IMR-90 (cell line): ENCODE results near the gene WDFY2. TPM values are rescaled to one million over a fixed set of nuclear protein-coding genes. Genes with fewer than 3 reads are reported as not detected.

Experiments
- ATAC-seq: fragments of 200-7000 bp; cut with Tn5 transposase; 2 replicates; pipeline ENCODE4 v1.9.1; 2020; ENCODE audit warnings: low read depth, mild to moderate bottlenecking, moderate library complexity
- BruUV-seq: library from RNA; stranded (reverse); fragments of 400-500 nt; replicated peaks from 2 replicates; lab custom pipeline; 2021; lab: Mats Ljungman, UMichigan
- CTCF ChIA-PET: fragments of 300-600 bp; formaldehyde crosslinking; extraction: SDS; loops from one replicate; lab custom pipeline; 2021; ENCODE audit warnings: antibody characterized with exemption; lab: Yijun Ruan, JAX
- POLR2A ChIA-PET: fragments of 300-600 bp; sonication (Branson Sonifier 250); formaldehyde crosslinking; loops from one replicate; lab custom pipeline; 2022; ENCODE audit warnings: antibody characterized with exemption; ENCODE audit not compliant: unreplicated experiment; lab: Charles Lee
- DNase-seq: peaks from one replicate; pipeline ENCODE4 v3.0.0; 2013
- H2AFZ ChIP-seq: replicated peaks from 2 replicates; pipeline ENCODE3; 2013; ENCODE audit warnings: low read length, mild to moderate bottlenecking; ENCODE audit not compliant: poor library complexity
- H2AK5ac ChIP-seq: 2 replicates; pipeline ENCODE4 v1.6.1; 2013; ENCODE audit warnings: low read depth, low read length, inconsistent platforms
- H2AK9ac ChIP-seq: replicated peaks from 2 replicates; pipeline ENCODE3; 2013; ENCODE audit warnings: mild to moderate bottlenecking, low read depth, low read length, moderate library complexity; ENCODE audit not compliant: poor library complexity
- H2BK120ac ChIP-seq: 2 replicates; pipeline ENCODE4 v1.6.1; 2013; ENCODE audit warnings: low read depth, low read length, inconsistent platforms
- H2BK15ac ChIP-seq: 3 replicates; pipeline ENCODE4 v1.6.1; 2013; ENCODE audit warnings: low read depth, low read length, inconsistent platforms
- H2BK20ac ChIP-seq: 2 replicates; pipeline ENCODE4 v1.6.1; 2013; ENCODE audit warnings: low read depth, mild to moderate bottlenecking, inconsistent platforms, low read length, moderate library complexity
- H2BK5ac ChIP-seq: 2 replicates; pipeline ENCODE4 v1.6.1; 2013; ENCODE audit warnings: mild to moderate bottlenecking, low read depth, low read length, inconsistent platforms; ENCODE audit not compliant: poor library complexity, severe bottlenecking
- H3K14ac ChIP-seq: replicated peaks from 2 replicates; pipeline ENCODE4 v1.6.1; 2013; ENCODE audit warnings: low read depth, low read length, inconsistent platforms
- H3K18ac ChIP-seq: 2 replicates; pipeline ENCODE4 v1.6.1; 2013; ENCODE audit warnings: low read depth, low read length, control low read depth
- H3K23ac ChIP-seq: 2 replicates; pipeline ENCODE4 v1.6.1; 2013; ENCODE audit warnings: low read depth, low read length, inconsistent platforms
- H3K27ac ChIP-seq: 2 replicates; pipeline ENCODE4 v1.5.1; 2013; ENCODE audit warnings: mild to moderate bottlenecking, control low read depth, low read length; ENCODE audit not compliant: insufficient read depth
- H3K27me3 ChIP-seq: 2 replicates; pipeline ENCODE4 v1.6.1; 2013; ENCODE audit warnings: low read length; ENCODE audit not compliant: control insufficient read depth, insufficient read depth
- H3K36me3 ChIP-seq: 2 replicates; pipeline ENCODE4 v1.6.1; 2013; ENCODE audit warnings: low read length, mixed read lengths; ENCODE audit not compliant: control insufficient read depth, insufficient read depth
- H3K4ac ChIP-seq: 2 replicates; pipeline ENCODE4 v1.6.1; 2013; ENCODE audit warnings: low read depth, low read length, inconsistent platforms
- H3K4me1 ChIP-seq: 2 replicates; pipeline ENCODE4 v1.6.1; 2013; ENCODE audit warnings: low read length, mixed read lengths; ENCODE audit not compliant: control insufficient read depth, insufficient read depth
- H3K4me2 ChIP-seq: 2 replicates; pipeline ENCODE4 v1.6.1; 2013; ENCODE audit warnings: low read depth, mild to moderate bottlenecking, control low read depth, low read length, moderate library complexity
- H3K4me3 ChIP-seq: 2 replicates; pipeline ENCODE4 v1.5.1; 2013; ENCODE audit warnings: low read depth, mild to moderate bottlenecking, control low read depth, low read length, moderate library complexity; ENCODE audit not compliant: insufficient read depth
- H3K56ac ChIP-seq: 2 replicates; pipeline ENCODE4 v1.6.1; 2013; ENCODE audit warnings: low read length, inconsistent platforms; ENCODE audit not compliant: insufficient read depth; ENCODE audit errors: extremely low read depth
- H3K79me1 ChIP-seq, 2 experiments: 2 replicates each; pipeline ENCODE4 v1.6.1; 2013; ENCODE audit warnings: low read length in 2 of 2, inconsistent platforms in 1 of 2, low read depth in 1 of 2
- H3K9ac ChIP-seq: 2 replicates; pipeline ENCODE4 v1.6.1; 2013; ENCODE audit warnings: low read depth, low read length, control low read depth
- H3K9me1 ChIP-seq: 2 replicates; pipeline ENCODE4 v1.6.1; 2013; ENCODE audit warnings: low read length, inconsistent platforms; ENCODE audit not compliant: insufficient read depth
- H3K9me3 ChIP-seq: 2 replicates; pipeline ENCODE4 v1.6.1; 2013; ENCODE audit warnings: low read length; ENCODE audit not compliant: control insufficient read depth, insufficient read depth
- H4K20me1 ChIP-seq: 2 replicates; pipeline ENCODE4 v1.6.1; 2013; ENCODE audit warnings: low read length, inconsistent platforms; ENCODE audit not compliant: insufficient read depth
- H4K5ac ChIP-seq: 2 replicates; pipeline ENCODE4 v1.6.1; 2013; ENCODE audit warnings: mild to moderate bottlenecking, low read depth, low read length, control low read depth
- H4K8ac ChIP-seq, 2 experiments: 2 replicates each; pipeline ENCODE4 v1.6.1; 2013; ENCODE audit warnings: low read depth in 2 of 2, low read length in 2 of 2, control low read depth in 1 of 2, inconsistent platforms in 1 of 2
- H4K91ac ChIP-seq: 2 replicates; pipeline ENCODE4 v1.6.1; 2013; ENCODE audit warnings: low read depth, low read length, inconsistent platforms; ENCODE audit not compliant: insufficient read depth
- CEBPB ChIP-seq: IDR thresholded peaks from 2 replicates; pipeline ENCODE4 v1.6.1; 2012; ENCODE audit warnings: low read depth, low read length, improper control_type of control experiment
- CHD1 ChIP-seq: IDR thresholded peaks from 2 replicates; pipeline ENCODE4 v1.6.1; 2012; ENCODE audit warnings: low read depth, low read length, improper control_type of control experiment
- CTCF ChIP-seq: conservative IDR thresholded peaks from 2 replicates; pipeline ENCODE4 v1.5.1; 2012; ENCODE audit warnings: mild to moderate bottlenecking, low read depth, low read length, improper control_type of control experiment
- FOS ChIP-seq: fragments of 150-350 bp; IDR thresholded peaks from 2 replicates; pipeline ENCODE4 v1.6.1; 2016; ENCODE audit warnings: low read depth, low read length
- MAFK ChIP-seq: IDR thresholded peaks from 2 replicates; pipeline ENCODE4 v1.6.1; 2012; ENCODE audit warnings: low read depth, low read length, improper control_type of control experiment
- MXI1 ChIP-seq: IDR thresholded peaks from 2 replicates; pipeline ENCODE4 v1.6.1; 2012; ENCODE audit warnings: low read depth, mild to moderate bottlenecking, low read length, moderate library complexity, borderline replicate concordance
- NFE2L2 ChIP-seq: fragments of 150-350 bp; IDR thresholded peaks from 2 replicates; pipeline ENCODE4 v1.6.1; 2016; ENCODE audit warnings: low read depth, mild to moderate bottlenecking, low read length
- POLR2A ChIP-seq: IDR thresholded peaks from 2 replicates; pipeline ENCODE4 v1.6.1; 2012; ENCODE audit warnings: mild to moderate bottlenecking, low read depth, low read length
- RAD21 ChIP-seq: IDR thresholded peaks from 2 replicates; pipeline ENCODE4 v1.6.1; 2012; ENCODE audit warnings: low read length, improper control_type of control experiment
- RCOR1 ChIP-seq: IDR thresholded peaks from 2 replicates; pipeline ENCODE4 v1.6.1; 2012; ENCODE audit warnings: mild to moderate bottlenecking, low read length, improper control_type of control experiment; ENCODE audit not compliant: insufficient replicate concordance
- RFX5 ChIP-seq: IDR thresholded peaks from 2 replicates; pipeline ENCODE4 v1.8.0; 2012; ENCODE audit warnings: low read depth, mild to moderate bottlenecking, low read length, moderate library complexity
- SMC3 ChIP-seq: fragments of 150-350 bp; IDR thresholded peaks from 2 replicates; pipeline ENCODE4 v1.6.1; 2016; ENCODE audit warnings: low read depth, mild to moderate bottlenecking, antibody characterized with exemption, low read length, moderate library complexity
- WGBS, 2 experiments: methylation state at CpG; one replicate each; pipeline versions ENCODE4 v1.1.5 to v1.1.7; 2013; ENCODE audit warnings: missing lambda C conversion rate in 2 of 2; ENCODE audit not compliant: insufficient read length in 1 of 2; ENCODE audit errors: extremely low coverage in 2 of 2; 5-methylcytosine and 5-hydroxymethylcytosine counted together
- dilution Hi-C: fragments of 300-500 bp; cut with HindIII; formaldehyde crosslinking; loops from one replicate; pipeline ENCODE4 v1.14.3; 2018; ENCODE audit warnings: low sequenced_read_pairs; ENCODE audit not compliant: unreplicated experiment
- in situ Hi-C: fragments of 300-500 bp; cut with MboI; formaldehyde crosslinking; loops from 3 replicates; pipeline ENCODE4 v1.14.3; 2019; ENCODE audit warnings: low sequenced_read_pairs, inconsistent platforms, mixed read lengths
- intact Hi-C: fragments of 100-400 bp; cut with micrococcal nuclease; formaldehyde crosslinking; loops from 2 replicates; pipeline ENCODE4 v1.10.0; 2022
- polyA plus RNA-seq, 3 experiments: library from polyadenylated mRNA; depleted of rRNA; stranded (reverse); fragments of >200 nt; gene quantifications; 2 replicates each; pipeline ENCODE4 v1.2.3, GENCODE V29; 2012; ENCODE audit warnings: low replicate concordance in 1 of 3
- total RNA-seq: library from RNA; depleted of rRNA; stranded (reverse); fragments of >200 nt; gene quantifications from 2 replicates; pipeline ENCODE4 v1.2.3, GENCODE V29; 2012
- TF ChIP-seq, protein P1 (sequence below): fragments of 150-350 bp; IDR thresholded peaks from 2 replicates; pipeline ENCODE4 v1.6.1; 2017; ENCODE audit warnings: mild to moderate bottlenecking, antibody characterized with exemption, low read length, low read depth

WDFY2 gene
- total and polyA plus RNA-seq, 2 of the 4 experiments (the other 2 are of a cell fraction) = 4.3 to 5.4 TPM

- no peaks in the 10 kb centered on the region for H3K27me3 ChIP-seq
- H2AK5ac ChIP-seq = no peak overlapping the region
- no peak overlapping the region for H2BK5ac ChIP-seq
- H3K9me3 ChIP-seq = no peaks in the 10 kb centered on the region
- no peak overlapping the region for H3K9ac ChIP-seq
- H2BK120ac ChIP-seq = no peak overlapping the region
- no peak overlapping the region for H2AFZ ChIP-seq
- no peak overlapping the region for H3K23ac ChIP-seq
- H4K5ac ChIP-seq = peak overlapping the region; percentile 32; the same call in 1 of the 2 replicates
- in situ Hi-C loops (no loop called here), intact Hi-C loops (no loop called here), dilution Hi-C loops (no loop called here)
- H3K4me2 ChIP-seq = no peak overlapping the region
- H3K18ac ChIP-seq = no peak overlapping the region
- H3K9me1 ChIP-seq = peaks cover 8% of the 10 kb centered on the region
- H3K4me3 ChIP-seq = no peak overlapping the region
- POLR2A ChIA-PET = no interaction called here
- DNase-seq (no peak), ATAC-seq (no peak)
- H3K56ac ChIP-seq = no peak overlapping the region
- no peaks in the 10 kb centered on the region for H4K20me1 ChIP-seq
- no peaks in the 10 kb centered on the region for H3K36me3 ChIP-seq
- CTCF ChIA-PET = interaction anchor here (1.0 kb wide), 1 partner anchor 9 kb away, joined by 3 read pairs; no protein-coding TSS in a partner anchor
- no peak overlapping the region for H3K27ac ChIP-seq
- no peaks in the 10 kb centered on the region; the same call in 1 of the 2 replicates for H3K4me1 ChIP-seq
- no peak overlapping the region for H2BK15ac ChIP-seq
- H3K79me1 ChIP-seq = peaks cover 24 to 52% of the 10 kb centered on the region in 2 experiments
- no CpG with 5 or more reads among the region's 1 CpG for WGBS, 2 experiments
- H4K8ac ChIP-seq = no peak overlapping the region
- no TSS peak for BruUV-seq
- H3K14ac ChIP-seq = no peak overlapping the region
- no peak overlapping the region for H4K91ac ChIP-seq
- no peak overlapping the region for H3K4ac ChIP-seq
- no peak for TF ChIP-seq SMC3
- TF ChIP-seq RFX5 = no peak
- TF ChIP-seq MXI1 = no peak
- TF ChIP-seq FOS = no peak
- TF ChIP-seq POLR2A = no peak
- no peak for TF ChIP-seq RCOR1
- no peak for TF ChIP-seq MAFK
- TF ChIP-seq NFE2L2 = no peak
- no peak for TF ChIP-seq RAD21
- TF ChIP-seq, protein P1, sequence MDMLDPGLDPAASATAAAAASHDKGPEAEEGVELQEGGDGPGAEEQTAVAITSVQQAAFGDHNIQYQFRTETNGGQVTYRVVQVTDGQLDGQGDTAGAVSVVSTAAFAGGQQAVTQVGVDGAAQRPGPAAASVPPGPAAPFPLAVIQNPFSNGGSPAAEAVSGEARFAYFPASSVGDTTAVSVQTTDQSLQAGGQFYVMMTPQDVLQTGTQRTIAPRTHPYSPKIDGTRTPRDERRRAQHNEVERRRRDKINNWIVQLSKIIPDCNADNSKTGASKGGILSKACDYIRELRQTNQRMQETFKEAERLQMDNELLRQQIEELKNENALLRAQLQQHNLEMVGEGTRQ = no peak
- TF ChIP-seq CEBPB = no peak
- TF ChIP-seq CHD1 = no peak
- no peak for TF ChIP-seq CTCF
- no peak overlapping the region for H2AK9ac ChIP-seq
- no peak overlapping the region for H2BK20ac ChIP-seq
These were observed 91.1 kb downstream of the WDFY2 start for GRCh38 chr13:51675385-51675784.
